OCI-LY7 (cell line): ENCODE results near the gene EML6.

Experiments used
- CTCF ChIP-seq: fragments of 200-600 bp; sonication (generic); conservative IDR thresholded peaks from 2 replicates; pipeline ENCODE4 v1.5.1; 2014; ENCODE audit warnings: mild to moderate bottlenecking, antibody characterized with exemption, low read length, moderate library complexity, mixed read lengths
- EZH2phosphoT487 ChIP-seq: fragments of 200-600 bp; sonication (generic); IDR thresholded peaks from 2 replicates; pipeline ENCODE4 v1.6.1; 2018; ENCODE audit warnings: low read depth, borderline replicate concordance, mild to moderate bottlenecking, mixed run types, antibody characterized with exemption, low read length, moderate library complexity, mixed read lengths

- TF ChIP-seq CTCF = no peak
- TF ChIP-seq EZH2phosphoT487 = no peak
These were observed 8.5 kb upstream of the EML6 start for GRCh38 chr2:54714996-54715395.
